ENCODE data around the gene SOX6. TPM values are rescaled to one million over a fixed set of nuclear protein-coding genes. Genes with fewer than 3 reads are reported as not detected.

Gene SOX6
- total RNA-seq, 4 donors from 2014 or later: 3.1 to 12.6 (median 7.6) TPM

GRCh38 chr11:15972838-15973237, 383.5 kb downstream of the SOX6 start:
- TF ChIP-seq CTCF (IDR thresholded peaks at IDR 0.05; ENCODE audit: low read depth): no peak

- TF ChIP-seq CTCF (IDR thresholded peaks at IDR 0.05; ENCODE audit: low read depth): no peak
These were observed 385.2 kb downstream of the SOX6 start for GRCh38 chr11:15971215-15971546.

GRCh38 chr11:15970506-15971214, 385.7 kb downstream of the SOX6 start:
- no peak for TF ChIP-seq CTCF (IDR thresholded peaks at IDR 0.05; ENCODE audit: low read depth)

- no peak for TF ChIP-seq CTCF (IDR thresholded peaks at IDR 0.05; ENCODE audit: low read depth)
These were observed 386.5 kb downstream of the SOX6 start for GRCh38 chr11:15969701-15970329.

- TF ChIP-seq CTCF (IDR thresholded peaks at IDR 0.05; ENCODE audit: low read depth): no peak
These were observed 387.1 kb downstream of the SOX6 start for GRCh38 chr11:15969281-15969680.

GRCh38 chr11:15968461-15969130, 387.8 kb downstream of the SOX6 start:
- no peak for TF ChIP-seq CTCF (IDR thresholded peaks at IDR 0.05; ENCODE audit: low read depth)

- no peak for TF ChIP-seq CTCF (IDR thresholded peaks at IDR 0.05; ENCODE audit: low read depth)
These were observed 388.4 kb downstream of the SOX6 start for GRCh38 chr11:15967966-15968365.
